Sciatic nerve (tissue), 2 donors: Measurements from ENCODE around the gene AP4E1. TPM values are rescaled to one million over a fixed set of nuclear protein-coding genes. Genes with fewer than 3 reads are reported as not detected.
A peak's percentile ranks its signal among the peaks of the same experiment; 100 is the strongest.

Experiments
- ATAC-seq: fragments of 200-7000 bp; cut with Tn5 transposase; one replicate; pipeline ENCODE4 v1.9.1; 2020; ENCODE audit warnings: mild to moderate bottlenecking, moderate library complexity
- DNase-seq: peaks from one replicate; pipeline ENCODE4 v3.0.0-alpha.2; 2020; ENCODE audit warnings: low spot score
- intact Hi-C: fragments of 100-400 bp; cut with DNase I; formaldehyde crosslinking; loops from one replicate; pipeline ENCODE4 v1.14.2; 2022
- total RNA-seq: library from RNA; stranded (reverse); fragmentation: NEBNext Ultra II Directional; extraction: Animal tissue kit (Norgen Biotek cat#: 25700); gene quantifications from one replicate; pipeline ENCODE4 v1.2.1, GENCODE V29; 2021
- donor health status: DM: no; HTN: no; CAD: no.
- donor health status: DM: no; HTN: no; CAD: no.

Gene AP4E1
- total RNA-seq, 1 donor from 2014 or later, result 11.9 TPM

DNA sequence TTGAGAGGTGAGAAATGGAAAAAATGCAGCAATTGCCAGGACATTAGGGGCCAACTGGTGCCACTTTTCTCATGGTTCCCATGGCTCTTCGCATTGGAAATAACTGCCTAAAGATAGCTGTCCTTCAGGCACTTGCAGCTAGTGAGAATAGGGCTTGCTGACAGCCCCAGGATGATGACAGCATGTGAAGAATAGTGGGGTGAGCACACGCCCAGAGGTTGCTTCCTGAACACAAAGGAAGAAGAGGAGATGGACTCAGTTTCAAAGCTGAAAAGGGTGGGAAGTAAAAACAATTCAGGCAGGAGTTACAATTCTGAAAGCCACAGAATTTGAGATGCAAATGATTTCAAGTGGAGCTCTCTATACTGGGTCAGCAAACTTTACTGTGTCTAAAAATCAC lies 140.6 kb downstream of the AP4E1 start:
- DNase-seq (no peak), ATAC-seq (no peak)
- intact Hi-C loops, result no loop called here

DNA sequence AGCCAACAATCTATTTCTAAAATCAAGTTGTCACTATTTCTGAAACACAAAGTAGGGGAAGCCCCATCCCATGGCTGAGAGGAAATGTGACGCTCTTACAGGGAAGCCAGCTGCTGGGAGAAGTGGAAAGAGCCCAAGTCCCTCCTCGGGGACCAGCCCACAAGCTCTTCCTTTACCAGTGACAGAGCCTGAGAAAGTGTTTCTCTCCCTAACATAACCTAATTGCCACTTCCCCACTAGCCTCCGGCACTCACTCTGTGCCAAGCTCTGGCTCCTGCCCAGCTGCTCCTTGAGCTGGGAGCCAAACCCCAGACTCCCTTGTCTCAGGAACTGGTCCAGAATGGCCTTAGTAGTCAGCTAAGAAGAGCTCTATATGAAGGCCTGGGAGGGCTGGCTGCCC lies 143.3 kb downstream of the AP4E1 start:
- ATAC-seq, result peak; percentile 83
- peak; percentile 68 for DNase-seq
- intact Hi-C loops, result no loop called here

DNA sequence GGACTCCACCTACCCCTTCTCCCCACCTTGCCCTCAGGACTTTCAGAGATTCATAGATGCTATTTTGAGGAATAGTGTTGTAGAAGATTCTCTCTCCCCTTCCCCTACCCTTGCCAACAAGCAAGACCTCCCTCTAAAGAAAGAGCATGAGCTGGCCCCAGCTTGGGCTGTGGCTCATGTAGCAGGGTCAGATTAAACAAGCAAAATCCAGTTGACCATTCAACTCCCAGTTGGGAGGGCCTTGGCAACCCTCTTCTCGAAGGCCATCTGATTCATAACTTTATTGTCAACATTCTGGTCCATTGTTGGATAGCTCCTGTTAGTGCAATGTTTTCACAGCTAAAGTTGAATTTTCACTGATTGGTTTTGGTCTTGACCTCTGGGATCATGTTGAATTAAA lies 145.1 kb downstream of the AP4E1 start:
- peak; percentile 20 for ATAC-seq
- no peak for DNase-seq
- intact Hi-C loops, result no loop called here

DNA sequence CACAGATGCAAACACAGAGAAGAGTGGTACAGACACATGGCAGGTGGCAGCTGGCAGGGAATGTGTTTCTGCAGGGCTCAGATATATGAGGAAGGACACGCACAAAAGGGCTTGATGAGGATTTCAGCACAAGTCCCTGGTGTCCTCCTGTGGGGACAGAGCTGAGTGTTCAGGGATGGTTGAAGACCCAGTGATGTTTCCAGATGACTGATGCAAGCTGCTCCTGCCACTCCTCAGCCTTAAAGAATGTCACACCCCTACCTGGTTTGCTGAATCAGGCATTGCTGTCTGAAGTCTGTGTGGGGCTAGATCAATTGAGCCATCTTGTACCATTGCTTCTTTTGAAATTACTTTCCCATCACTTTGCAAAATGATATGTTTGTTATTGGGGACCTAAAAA lies 146.1 kb downstream of the AP4E1 start:
- intact Hi-C loops, result no loop called here
- DNase-seq, result no peak
- ATAC-seq, result no peak

Other genes starting within 250 kb of the AP4E1 start
- gene TRPM7, start 221.9 kb upstream of the AP4E1 start, total RNA-seq, result 57.8 TPM
- gene SPPL2A, start 143.0 kb upstream of the AP4E1 start, total RNA-seq, result 117 TPM
- 10.8 TPM for gene TNFAIP8L3, start 186.2 kb downstream of the AP4E1 start, total RNA-seq